Tibial nerve (tissue), 4 donors: ENCODE results near the gene SUN5. TPM values are rescaled to one million over a fixed set of nuclear protein-coding genes. Genes with fewer than 3 reads are reported as not detected.
A peak's percentile ranks its signal among the peaks of the same experiment; 100 is the strongest.

Source experiments
- DNase-seq, 2 donors: peaks; one replicate each; pipeline ENCODE4 v3.0.0-alpha.2; 2019; ENCODE audit warnings: low spot score in 2 of 2
- H3K27ac ChIP-seq, 4 donors: fragments of 200-600 bp; sonication (generic) in 3 of 4; one replicate each; pipeline ENCODE4 v1.5.1; 2017 to 2019; ENCODE audit warnings: mild to moderate bottlenecking in 1 of 4
- H3K27me3 ChIP-seq, 2 donors: fragments of 200-600 bp; sonication (generic) in 1 of 2; one replicate each; pipeline versions ENCODE4 v1.5.1 to v1.6.0; 2017 to 2019
- H3K36me3 ChIP-seq, 3 donors: fragments of 200-600 bp; sonication (generic); one replicate each; pipeline ENCODE4 v1.5.1; 2018 to 2019
- H3K4me1 ChIP-seq, 4 donors: fragments of 200-600 bp; sonication (generic) in 3 of 4; one replicate each; pipeline ENCODE4 v1.5.1; 2017 to 2019
- H3K4me3 ChIP-seq, 4 donors: fragments of 200-600 bp; sonication (generic) in 3 of 4; one replicate each; pipeline ENCODE4 v1.5.1; 2017 to 2019; ENCODE audit warnings: mild to moderate bottlenecking in 1 of 4, moderate library complexity in 1 of 4
- H3K9me3 ChIP-seq, 4 donors: fragments of 200-600 bp; sonication (generic) in 3 of 4; one replicate each; pipeline ENCODE4 v1.5.1; 2017 to 2019
- CTCF ChIP-seq, 5 experiments: fragments of 200-600 bp in 3 of 5; fragments of 450-650 bp in 2 of 5; sonication (generic) in 3 of 5; IDR thresholded peaks; one replicate each; pipeline ENCODE4 v1.5.1; 2016 to 2019; ENCODE audit warnings: antibody characterized with exemption in 5 of 5, mild to moderate bottlenecking in 3 of 5, moderate library complexity in 2 of 5
- EP300 ChIP-seq, 2 donors: sonication (generic); formaldehyde crosslinking; IDR thresholded peaks; one replicate each; pipeline ENCODE4 v1.6.1; 2017; ENCODE audit warnings: antibody characterized with exemption in 2 of 2, mild to moderate bottlenecking in 1 of 2
- POLR2A ChIP-seq, 2 donors: fragments of 450-650 bp; IDR thresholded peaks; one replicate each; pipeline ENCODE4 v1.6.1; 2017; ENCODE audit warnings: antibody characterized with exemption in 2 of 2, mild to moderate bottlenecking in 2 of 2, moderate library complexity in 2 of 2
- WGBS, 2 donors: methylation state at CpG; one replicate each; pipeline ENCODE4 v1.1.5; 2018; 5-methylcytosine and 5-hydroxymethylcytosine counted together
- total RNA-seq, 4 donors: library from RNA; depleted of rRNA; stranded (reverse); fragments of >200 nt; gene quantifications; one replicate each; pipeline ENCODE4 v1.1.0, GENCODE V29; 2016

Gene SUN5
- total RNA-seq, 4 donors from 2014 or later = not detected

- H3K9me3 ChIP-seq = no peaks in the 10 kb centered on the region
- TF ChIP-seq EP300 (IDR thresholded peaks at IDR 0.05) (no peak), POLR2A (IDR thresholded peaks at IDR 0.05) (no peak)
- 56 to 73% methylated on average over 5 to 9 of the region's 13 CpGs for WGBS, 2 donors
- H3K36me3 ChIP-seq = no peaks in the 10 kb centered on the region
- H3K4me1 ChIP-seq = peaks cover 0 to 36% (median 23%) of the 10 kb centered on the region in 4 donors
- no peaks in the 10 kb centered on the region for H3K27me3 ChIP-seq
- no peak overlapping the region for H3K4me3 ChIP-seq
- DNase-seq = no peak
- peak overlapping the region in 3 of 4 donors; percentile 47 to 79 (median 69) for H3K27ac ChIP-seq
Measured at GRCh38 chr20:32972181-32973076, 31.8 kb downstream of the SUN5 start.

GRCh38 chr20:32971703-32972161, 32.5 kb downstream of the SUN5 start:
- Histone ChIP-seq H3K27ac (peak overlapping the region in 3 of 4 donors; percentile 69 to 79 (median 74)), H3K9me3 (no peaks in the 10 kb centered on the region), H3K4me3 (no peak overlapping the region), H3K27me3 (no peaks in the 10 kb centered on the region), H3K4me1 (peaks cover 0 to 37% (median 23%) of the 10 kb centered on the region in 4 donors), H3K36me3 (no peaks in the 10 kb centered on the region)
- 26 to 31% methylated on average over 6 of the region's 6 CpGs for WGBS, 2 donors
- DNase-seq = no peak
- TF ChIP-seq EP300 (IDR thresholded peaks at IDR 0.05) (no peak), CTCF (IDR thresholded peaks at IDR 0.05) (no peak), POLR2A (IDR thresholded peaks at IDR 0.05) (no peak)

- TF ChIP-seq EP300 (IDR thresholded peaks at IDR 0.05) (no peak), CTCF (IDR thresholded peaks at IDR 0.05) (no peak), POLR2A (IDR thresholded peaks at IDR 0.05) (no peak)
- Histone ChIP-seq H3K36me3 (no peaks in the 10 kb centered on the region), H3K27me3 (no peaks in the 10 kb centered on the region), H3K4me3 (no peak overlapping the region), H3K4me1 (peaks cover 0 to 37% (median 23%) of the 10 kb centered on the region in 4 donors), H3K9me3 (no peaks in the 10 kb centered on the region), H3K27ac (peak overlapping the region in 3 of 4 donors; percentile 69 to 79 (median 74))
- WGBS, 2 donors = 92 to 100% methylated on average over 2 of the region's 2 CpGs
- no peak for DNase-seq
Measured at GRCh38 chr20:32970973-32971300, 33.3 kb downstream of the SUN5 start.

- no peak overlapping the region for H3K4me3 ChIP-seq
- no peaks in the 10 kb centered on the region for H3K9me3 ChIP-seq
- H3K36me3 ChIP-seq = no peaks in the 10 kb centered on the region
- TF ChIP-seq EP300 (IDR thresholded peaks at IDR 0.05) = no peak
- no peak for TF ChIP-seq CTCF (IDR thresholded peaks at IDR 0.05)
- TF ChIP-seq POLR2A (IDR thresholded peaks at IDR 0.05) = no peak
- H3K27me3 ChIP-seq = no peaks in the 10 kb centered on the region
- H3K4me1 ChIP-seq = peaks cover 0 to 37% (median 23%) of the 10 kb centered on the region in 4 donors
- peak overlapping the region in 3 of 4 donors; percentile 69 to 79 (median 74) for H3K27ac ChIP-seq
- WGBS, 2 donors = 88 to 91% methylated on average over 10 to 14 of the region's 15 CpGs
- DNase-seq = no peak
Measured at GRCh38 chr20:32970115-32970972, 33.9 kb downstream of the SUN5 start.

GRCh38 chr20:32969356-32970114, 34.7 kb downstream of the SUN5 start:
- DNase-seq = no peak
- Histone ChIP-seq H3K9me3 (no peaks in the 10 kb centered on the region), H3K4me3 (no peak overlapping the region), H3K4me1 (peaks cover 0 to 37% (median 23%) of the 10 kb centered on the region in 4 donors), H3K27me3 (no peaks in the 10 kb centered on the region), H3K36me3 (no peaks in the 10 kb centered on the region), H3K27ac (peak overlapping the region in 3 of 4 donors; percentile 11 to 54 (median 50))
- TF ChIP-seq POLR2A (IDR thresholded peaks at IDR 0.05) = no peak
- TF ChIP-seq CTCF (IDR thresholded peaks at IDR 0.05) = no peak
- TF ChIP-seq EP300 (IDR thresholded peaks at IDR 0.05) = no peak
- WGBS, 2 donors = 52 to 65% methylated on average over 9 to 12 of the region's 13 CpGs
